CD4-positive, alpha-beta T cell treated with Interleukin-4 for 4 hours (primary cell): ENCODE results near the gene HSDL1.
A peak's percentile ranks its signal among the peaks of the same experiment; 100 is the strongest.
"Not testable (repeated sequence)": the region's sequence is repeated elsewhere in the genome, so short reads cannot be mapped to it uniquely, and the experiment has no call there.

Experiments
- DNase-seq: peaks from one replicate; pipeline ENCODE4 v3.0.0-alpha.2; 2020

HSDL1 gene

DNA sequence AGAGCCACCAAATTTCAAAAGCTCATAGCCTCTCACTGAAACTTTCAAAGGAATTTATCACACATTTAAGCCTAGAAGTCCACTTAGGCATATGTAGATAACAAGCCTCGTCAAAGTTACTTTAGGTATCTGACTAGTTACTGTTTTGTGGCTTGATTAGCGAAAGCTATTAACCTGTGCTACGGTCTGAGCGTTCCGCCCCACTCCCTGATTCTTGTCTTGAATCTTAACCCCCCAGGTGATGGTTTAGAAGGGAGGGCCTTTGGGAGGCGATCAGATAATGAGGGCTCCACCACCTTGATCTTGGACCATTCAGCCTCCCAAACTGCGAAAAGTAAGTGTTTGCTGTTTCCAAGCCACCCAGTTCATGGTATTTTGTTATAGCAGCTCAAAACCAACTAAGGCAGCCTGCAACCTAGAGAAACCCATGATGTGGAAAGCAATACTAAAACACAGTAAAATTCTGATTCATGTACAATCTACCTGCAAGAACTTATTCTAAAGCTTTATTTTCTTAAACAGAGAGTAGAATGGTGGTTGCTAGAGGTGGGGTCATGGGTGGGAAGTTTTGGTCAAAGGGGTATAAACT, 7.1 kb downstream of the HSDL1 start:
- no peak for DNase-seq

DNA sequence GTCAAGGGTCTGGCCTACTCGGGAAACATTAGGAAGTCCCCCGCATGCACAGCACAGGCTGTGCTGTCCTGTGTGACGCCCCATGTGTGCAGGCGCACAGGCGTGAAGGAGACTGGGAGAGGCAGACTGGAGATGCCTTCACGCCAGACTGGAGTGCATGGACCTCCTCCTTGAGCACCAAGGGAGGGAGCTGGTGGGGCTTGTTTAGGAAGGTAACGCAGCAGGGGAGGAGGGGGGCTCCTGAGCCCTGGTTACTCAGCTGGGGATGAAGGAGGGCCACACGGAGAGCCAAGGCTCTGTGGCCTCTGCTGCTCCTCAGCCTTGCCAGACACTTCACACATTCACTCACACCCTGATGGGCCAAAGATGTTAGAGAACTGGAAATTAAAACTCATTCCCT, 7.7 kb downstream of the HSDL1 start:
- no peak for DNase-seq

- no peak for DNase-seq
Observed at GRCh38 chr16:84136331-84137125, 8.4 kb downstream of the HSDL1 start.

- no peak for DNase-seq
Observed at GRCh38 chr16:84132527-84133285, 12.3 kb downstream of the HSDL1 start.

- no peak for DNase-seq
Observed at GRCh38 chr16:84131117-84131516, 13.9 kb downstream of the HSDL1 start.

DNA sequence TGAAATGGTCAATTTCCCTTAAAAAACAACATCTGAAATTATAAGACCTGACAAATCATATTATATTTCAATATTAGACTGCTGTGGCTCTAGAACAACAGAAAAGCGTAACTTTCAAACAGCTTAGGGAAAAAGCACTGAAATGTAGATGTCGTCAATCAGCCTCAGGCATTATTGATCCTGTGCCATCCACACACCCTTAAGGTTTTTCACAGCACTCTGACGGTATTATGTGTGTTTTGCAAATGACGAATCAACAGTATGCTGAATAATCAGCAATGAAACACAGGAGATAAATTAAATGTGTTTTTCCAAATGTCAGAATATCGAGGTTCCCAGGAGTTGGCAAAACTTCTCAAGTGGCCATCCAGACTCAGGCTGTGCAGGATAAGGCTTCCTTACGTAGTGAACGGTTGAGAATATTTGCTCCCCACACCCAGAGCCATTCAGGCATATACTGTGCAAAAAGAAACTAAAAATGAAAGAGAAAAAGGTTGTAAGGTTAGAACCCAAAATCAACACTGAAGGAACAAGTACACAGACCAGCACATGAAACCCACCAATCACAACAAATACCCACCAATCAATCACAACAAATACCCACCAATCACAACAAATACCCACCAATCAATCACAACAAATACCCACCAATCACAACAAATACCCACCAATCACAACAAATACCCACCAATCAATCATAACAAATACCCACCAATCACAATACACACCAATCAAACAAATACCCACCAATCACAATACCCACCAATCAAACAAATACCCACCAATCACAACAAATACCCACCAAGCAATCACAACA, 20.5 kb downstream of the HSDL1 start:
- DNase-seq, result no peak

DNA sequence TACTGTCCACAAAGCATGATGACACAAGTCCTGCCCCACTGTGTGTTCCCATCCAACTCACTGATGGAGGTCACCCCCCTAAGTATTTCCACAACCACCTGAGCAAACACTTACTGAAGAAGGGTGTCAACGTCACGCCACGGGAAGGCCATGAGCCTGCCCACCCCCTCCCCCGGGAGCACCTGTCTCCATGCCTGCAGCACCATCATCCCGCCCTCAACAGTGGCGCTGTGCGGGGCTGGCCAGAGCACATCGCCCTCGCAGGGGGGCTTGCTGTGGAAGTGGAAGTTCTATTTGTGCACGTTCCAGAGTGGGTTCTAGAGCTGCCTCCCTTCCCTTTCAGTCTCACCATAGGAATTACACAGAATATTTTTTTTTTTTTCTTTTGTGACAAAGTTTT, 24.0 kb downstream of the HSDL1 start:
- DNase-seq, result no peak

GRCh38 chr16:84120023-84120422, 25.0 kb downstream of the HSDL1 start:
- no peak for DNase-seq

- DNase-seq, result no peak
Observed at GRCh38 chr16:84119368-84119767, 25.6 kb downstream of the HSDL1 start.

DNA sequence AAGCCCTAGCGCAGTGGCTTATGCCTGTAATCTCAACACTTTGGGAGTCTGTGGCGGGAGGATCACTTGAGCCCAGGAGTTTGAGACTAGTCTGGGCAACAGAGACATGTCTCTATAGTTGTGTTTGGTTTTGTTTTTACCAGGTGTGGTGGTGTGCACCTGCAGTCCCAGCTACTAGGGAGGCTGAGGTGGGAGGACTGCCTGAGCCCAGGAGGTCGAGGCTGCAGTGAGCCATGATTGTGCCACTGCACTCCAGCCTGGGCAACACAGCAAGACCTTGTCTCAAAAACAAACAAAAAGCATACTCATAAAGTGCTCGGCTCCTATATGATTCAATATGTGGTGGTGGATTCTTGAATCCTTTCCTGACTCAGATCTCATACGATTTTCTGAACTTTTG, 26.7 kb downstream of the HSDL1 start:
- DNase-seq, result not testable (repeated sequence)

- DNase-seq, result peak; percentile 21
Observed at GRCh38 chr16:84117494-84117843, 27.5 kb downstream of the HSDL1 start.

GRCh38 chr16:84116720-84117493, 28.1 kb downstream of the HSDL1 start, which contains the start of gene MBTPS1:
MBTPS1 (minus strand) TSS chr16:84116942; CDS start chr16:84101783, 15,159 bp downstream.
- DNase-seq, result peak; percentile 98

DNA sequence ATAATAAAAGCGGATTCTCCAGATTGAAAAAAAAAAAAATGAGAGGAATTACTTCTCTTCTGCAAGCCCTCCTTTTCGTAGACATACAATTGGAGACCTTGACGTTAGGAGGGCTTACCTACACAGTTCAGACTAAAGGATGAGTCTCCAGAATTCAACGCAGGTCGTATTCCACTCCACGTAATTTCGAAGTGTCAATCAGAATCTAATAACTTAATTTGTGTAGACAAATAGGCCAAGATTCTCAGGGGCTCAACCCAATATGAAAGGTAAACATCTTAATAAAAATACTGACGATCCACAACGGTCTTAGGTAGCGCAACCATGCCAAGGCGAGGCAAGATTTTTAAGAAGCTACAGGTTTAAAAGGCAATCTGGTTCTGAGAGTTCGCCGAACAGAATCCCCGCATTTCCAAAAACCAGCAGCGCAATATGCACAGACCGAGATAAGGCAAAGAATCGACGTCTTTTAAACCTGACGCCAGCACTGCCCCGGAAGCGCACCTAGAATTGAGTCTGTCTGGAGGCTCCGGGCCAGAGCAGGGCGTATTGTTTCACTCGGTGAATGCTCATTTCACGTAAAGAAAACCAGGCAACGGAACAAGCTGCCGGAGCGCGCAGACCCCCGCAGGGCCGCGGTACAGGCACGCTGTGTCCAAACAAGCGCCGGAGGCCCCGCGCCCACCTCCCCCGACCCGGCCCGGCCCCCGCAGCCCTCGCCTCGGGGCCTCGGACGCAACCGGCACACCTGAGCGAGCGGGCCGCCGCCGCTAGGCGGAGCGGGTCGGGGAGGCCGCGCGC, 28.9 kb downstream of the HSDL1 start:
- DNase-seq, result peak; percentile 51

DNA sequence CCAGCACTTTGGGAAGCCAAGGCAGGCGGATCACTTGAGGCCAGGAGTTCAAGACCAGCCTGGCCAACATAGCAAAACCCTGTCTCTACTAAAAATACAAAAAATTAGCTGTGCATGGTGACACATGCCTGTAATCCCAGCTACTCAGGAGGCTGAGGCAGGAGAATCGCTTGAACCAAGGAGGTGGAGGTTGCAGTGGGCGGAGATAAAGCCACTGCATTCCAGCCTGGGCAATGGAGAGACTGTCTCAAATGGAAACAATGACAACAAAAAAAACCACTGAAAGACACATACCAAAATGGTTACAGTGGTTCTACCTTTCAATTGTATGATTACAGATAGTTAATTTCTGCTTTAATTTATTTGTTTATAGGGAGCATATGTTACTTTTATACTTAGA, 33.0 kb downstream of the HSDL1 start:
- DNase-seq, result not testable (repeated sequence)

- no peak for DNase-seq
Observed at GRCh38 chr16:84111525-84111924, 33.5 kb downstream of the HSDL1 start.

- no peak for DNase-seq
Observed at GRCh38 chr16:84110527-84110926, 34.5 kb downstream of the HSDL1 start.

- DNase-seq, result no peak
Observed at GRCh38 chr16:84109598-84110335, 35.2 kb downstream of the HSDL1 start.

DNA sequence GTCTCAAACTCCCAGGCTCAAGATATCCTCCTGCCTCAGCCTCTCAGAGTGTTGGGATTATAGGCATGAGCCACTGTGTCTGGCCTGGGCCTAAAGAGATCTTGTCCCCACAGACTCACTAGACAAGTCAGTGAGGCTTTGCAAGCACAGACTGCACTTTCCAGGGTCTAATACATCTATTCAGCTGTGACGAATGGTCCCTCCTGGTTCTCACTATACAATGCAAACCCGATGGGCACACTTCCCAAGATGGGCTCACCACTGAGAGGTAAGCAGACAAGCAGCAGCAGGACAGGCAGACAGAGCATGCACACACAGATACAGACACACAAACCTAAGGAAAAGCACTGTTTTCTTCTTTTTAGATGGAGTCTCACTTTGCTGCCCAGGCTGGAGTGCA, 37.1 kb downstream of the HSDL1 start:
- no peak for DNase-seq

DNA sequence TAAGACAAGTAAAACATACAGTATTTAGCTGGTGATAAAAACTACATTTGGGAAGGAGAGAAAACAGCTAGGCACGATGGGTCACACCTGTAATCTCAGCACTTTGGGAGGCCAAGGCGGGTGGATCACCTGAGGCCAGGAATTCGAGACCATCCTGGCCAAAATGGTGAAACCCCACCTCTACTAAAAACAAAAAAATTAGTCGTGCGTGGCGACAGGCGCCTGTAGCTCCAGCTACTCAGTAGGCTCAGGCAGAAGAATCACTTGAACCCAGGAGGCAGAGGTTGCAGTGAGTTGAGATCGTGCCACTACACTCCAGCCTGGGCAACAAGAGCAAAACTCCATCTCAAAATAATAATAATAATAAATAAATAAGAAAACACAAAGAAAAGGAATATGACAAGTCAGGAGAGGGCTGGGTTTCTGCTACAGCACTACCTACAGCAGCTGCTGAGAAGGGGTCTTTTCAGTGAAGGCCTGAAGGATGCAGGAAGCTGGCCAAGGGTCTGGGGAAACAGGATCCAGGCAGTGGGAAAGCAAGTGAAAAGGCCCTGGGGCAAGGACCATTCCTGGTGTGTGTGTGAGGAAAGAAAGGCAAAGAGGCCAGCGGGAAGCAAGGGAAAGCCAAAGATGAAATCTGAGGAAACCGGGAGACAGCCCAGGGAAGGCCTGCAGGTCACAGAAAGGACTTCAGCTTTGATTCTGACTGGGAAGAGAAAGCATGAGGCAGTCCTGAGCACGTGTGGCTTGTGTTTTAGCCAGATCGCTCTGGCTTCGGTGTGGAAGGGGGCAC, 38.8 kb downstream of the HSDL1 start:
- no peak for DNase-seq
